WI38 (cell line): ENCODE results near the gene PPP1R14C.

ENCODE experiments used
- H3K4me3 ChIP-seq: 2 replicates; pipeline ENCODE4 v1.5.1; 2011; ENCODE audit warnings: low read depth, mild to moderate bottlenecking, control low read depth, low read length
- CTCF ChIP-seq: IDR thresholded peaks from 2 replicates; pipeline ENCODE4 v1.5.1; 2012; ENCODE audit warnings: low read depth, mild to moderate bottlenecking, control low read depth, low read length

PPP1R14C gene

GRCh38 chr6:150276937-150277742 lies 134.3 kb downstream of the PPP1R14C start:
- no peak overlapping the region for H3K4me3 ChIP-seq

GRCh38 chr6:150279533-150279932 lies 136.7 kb downstream of the PPP1R14C start:
- H3K4me3 ChIP-seq: no peak overlapping the region
- TF ChIP-seq CTCF: no peak

More at GRCh38 chr6:150276937-150277742, 134.3 kb downstream of the PPP1R14C start:
- no peak for TF ChIP-seq CTCF

- H3K4me3 ChIP-seq: no peak overlapping the region
- TF ChIP-seq CTCF: no peak
These were observed 137.9 kb downstream of the PPP1R14C start for GRCh38 chr6:150280703-150281102.

- no peak for TF ChIP-seq CTCF
- H3K4me3 ChIP-seq: no peak overlapping the region
These were observed 138.9 kb downstream of the PPP1R14C start for GRCh38 chr6:150281767-150282166.

GRCh38 chr6:150282806-150283205 lies 140.0 kb downstream of the PPP1R14C start:
- H3K4me3 ChIP-seq: no peak overlapping the region
- TF ChIP-seq CTCF: no peak

- H3K4me3 ChIP-seq: no peak overlapping the region
- no peak for TF ChIP-seq CTCF
These were observed 143.6 kb downstream of the PPP1R14C start for GRCh38 chr6:150286460-150286859.

GRCh38 chr6:150286912-150287311 lies 144.1 kb downstream of the PPP1R14C start:
- H3K4me3 ChIP-seq: no peak overlapping the region
- TF ChIP-seq CTCF: no peak
